ENCODE results near the gene CDH7.

DNA sequence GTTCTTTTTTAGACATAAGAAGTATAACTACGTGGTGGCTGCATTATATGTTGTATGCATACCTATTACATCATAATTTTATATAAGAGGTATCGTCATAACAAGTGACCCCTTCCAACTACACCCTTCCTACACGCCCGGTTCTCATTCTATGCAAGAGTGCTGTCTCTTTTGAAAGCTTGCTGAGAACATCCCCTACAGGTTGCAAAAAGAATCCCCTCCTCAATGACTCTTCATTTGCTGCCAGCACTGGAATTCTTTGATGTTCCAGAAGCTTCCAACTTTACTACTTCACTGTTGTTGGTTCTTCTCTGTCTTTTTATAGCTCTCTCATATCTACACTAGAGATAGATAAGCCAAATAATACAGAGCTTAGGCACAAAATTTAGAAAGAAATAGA, 66.4 kb downstream of the CDH7 start:
- TF ChIP-seq POLR2A (IDR thresholded peaks at IDR 0.05), result no peak
- TF ChIP-seq, protein P1, sequence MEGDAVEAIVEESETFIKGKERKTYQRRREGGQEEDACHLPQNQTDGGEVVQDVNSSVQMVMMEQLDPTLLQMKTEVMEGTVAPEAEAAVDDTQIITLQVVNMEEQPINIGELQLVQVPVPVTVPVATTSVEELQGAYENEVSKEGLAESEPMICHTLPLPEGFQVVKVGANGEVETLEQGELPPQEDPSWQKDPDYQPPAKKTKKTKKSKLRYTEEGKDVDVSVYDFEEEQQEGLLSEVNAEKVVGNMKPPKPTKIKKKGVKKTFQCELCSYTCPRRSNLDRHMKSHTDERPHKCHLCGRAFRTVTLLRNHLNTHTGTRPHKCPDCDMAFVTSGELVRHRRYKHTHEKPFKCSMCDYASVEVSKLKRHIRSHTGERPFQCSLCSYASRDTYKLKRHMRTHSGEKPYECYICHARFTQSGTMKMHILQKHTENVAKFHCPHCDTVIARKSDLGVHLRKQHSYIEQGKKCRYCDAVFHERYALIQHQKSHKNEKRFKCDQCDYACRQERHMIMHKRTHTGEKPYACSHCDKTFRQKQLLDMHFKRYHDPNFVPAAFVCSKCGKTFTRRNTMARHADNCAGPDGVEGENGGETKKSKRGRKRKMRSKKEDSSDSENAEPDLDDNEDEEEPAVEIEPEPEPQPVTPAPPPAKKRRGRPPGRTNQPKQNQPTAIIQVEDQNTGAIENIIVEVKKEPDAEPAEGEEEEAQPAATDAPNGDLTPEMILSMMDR (IDR thresholded peaks at IDR 0.05), result no peak

Measured in esophagus squamous epithelium (tissue), 4 donors.